ENCODE data around the gene MARCHF10.

DNA sequence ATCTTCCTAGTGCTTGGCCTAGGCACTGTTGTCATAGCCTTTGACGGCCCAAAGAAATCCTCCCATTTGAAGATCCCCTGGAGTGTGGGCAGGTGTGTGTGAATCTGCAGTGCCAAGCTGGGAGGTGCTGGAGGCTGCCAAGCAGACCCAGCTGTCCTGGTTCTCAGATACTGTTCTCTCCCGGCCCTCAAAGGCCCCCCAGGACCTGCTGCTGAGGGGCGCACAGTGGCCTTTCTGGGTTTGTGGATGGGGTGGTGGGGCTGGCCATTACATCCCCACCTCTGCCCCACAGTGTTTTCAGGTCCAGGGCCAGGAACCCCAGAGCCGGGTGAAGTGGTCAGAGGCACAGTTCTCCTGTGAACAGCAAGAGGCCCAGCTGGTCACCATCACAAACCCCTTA is 120.1 kb downstream of the MARCHF10 start:
- TF ChIP-seq POLR2A (IDR thresholded peaks at IDR 0.05) (no peak), CTCF (IDR thresholded peaks at IDR 0.05) (no peak)
